Sigmoid colon (tissue), 7 donors: ENCODE results near the gene EWSR1. TPM values are rescaled to one million over a fixed set of nuclear protein-coding genes. Genes with fewer than 3 reads are reported as not detected.

Experiments used
- DNase-seq: peaks from one replicate; pipeline ENCODE4 v3.0.0-alpha.2; 2019
- H3K27ac ChIP-seq, 4 donors: fragments of 200-600 bp; sonication (generic); one replicate each; pipeline ENCODE4 v1.5.1; 2016 to 2019; ENCODE audit warnings: mild to moderate bottlenecking in 1 of 4
- H3K27me3 ChIP-seq, 3 donors: fragments of 200-600 bp; sonication (generic); one replicate each; pipeline ENCODE4 v1.5.1; 2019; ENCODE audit warnings: mild to moderate bottlenecking in 1 of 3
- H3K36me3 ChIP-seq, 4 donors: fragments of 200-600 bp; sonication (generic); one replicate each; pipeline ENCODE4 v1.5.1; 2016 to 2019
- H3K4me1 ChIP-seq, 4 donors: fragments of 200-600 bp; sonication (generic); one replicate each; pipeline ENCODE4 v1.5.1; 2017 to 2019
- H3K4me3 ChIP-seq, 4 donors: fragments of 200-600 bp; sonication (generic); one replicate each; pipeline ENCODE4 v1.5.1; 2017 to 2019; ENCODE audit warnings: mild to moderate bottlenecking in 2 of 4, moderate library complexity in 1 of 4
- H3K9me3 ChIP-seq, 4 donors: fragments of 200-600 bp in 3 of 4; sonication (generic) in 3 of 4; one replicate each; pipeline versions ENCODE4 v1.5.1 to v1.6.1; 2013 to 2019
- EP300 ChIP-seq, 4 donors: sonication (generic); formaldehyde crosslinking; IDR thresholded peaks; one replicate each; pipeline ENCODE4 v1.6.1; 2017; ENCODE audit warnings: antibody characterized with exemption in 4 of 4
- POLR2A ChIP-seq, 2 donors: fragments of 450-650 bp; IDR thresholded peaks; one replicate each; pipeline ENCODE4 v1.6.1; 2016; ENCODE audit warnings: antibody characterized with exemption in 2 of 2, mild to moderate bottlenecking in 2 of 2, moderate library complexity in 2 of 2
- POLR2AphosphoS5 ChIP-seq, 4 donors: sonication (generic); formaldehyde crosslinking; IDR thresholded peaks; one replicate each; pipeline ENCODE4 v1.6.1; 2017; ENCODE audit warnings: antibody characterized with exemption in 4 of 4
- WGBS, 2 donors: extraction: QIAGEN DNeasy Blood & Tissue Kit; methylation state at CpG; one replicate each; pipeline ENCODE4 v1.1.7; 2013; 5-methylcytosine and 5-hydroxymethylcytosine counted together
- intact Hi-C: fragments of 100-400 bp; cut with DNase I; formaldehyde crosslinking; loops from one replicate; pipeline ENCODE4 v1.15.1; 2023
- polyA plus RNA-seq, 3 donors: library from polyadenylated mRNA; stranded (reverse); fragments of 200-250 nt; gene quantifications; one replicate each; pipeline ENCODE4 v1.2.3, GENCODE V29; 2013
- total RNA-seq, 4 donors: library from RNA; depleted of rRNA; stranded (reverse); fragments of >200 nt; gene quantifications; one replicate each; pipeline ENCODE4 v1.1.0, GENCODE V29; 2016
- TF ChIP-seq, protein P1 (sequence below), 4 experiments: fragments of 450-650 bp in 3 of 4; fragments of 200-600 bp in 1 of 4; IDR thresholded peaks; one replicate each; pipeline ENCODE4 v1.5.1; 2016 to 2019; ENCODE audit warnings: antibody characterized with exemption in 4 of 4, mild to moderate bottlenecking in 3 of 4, moderate library complexity in 2 of 4
- donor health status: healthy with polysubstance abuse.
- donor health status: Bipolar disorder and iron deficiency.
- donor health status: healthy.

EWSR1 gene
- total and polyA plus RNA-seq, 7 donors, result 81.4 to 233 (median 174) TPM

DNA sequence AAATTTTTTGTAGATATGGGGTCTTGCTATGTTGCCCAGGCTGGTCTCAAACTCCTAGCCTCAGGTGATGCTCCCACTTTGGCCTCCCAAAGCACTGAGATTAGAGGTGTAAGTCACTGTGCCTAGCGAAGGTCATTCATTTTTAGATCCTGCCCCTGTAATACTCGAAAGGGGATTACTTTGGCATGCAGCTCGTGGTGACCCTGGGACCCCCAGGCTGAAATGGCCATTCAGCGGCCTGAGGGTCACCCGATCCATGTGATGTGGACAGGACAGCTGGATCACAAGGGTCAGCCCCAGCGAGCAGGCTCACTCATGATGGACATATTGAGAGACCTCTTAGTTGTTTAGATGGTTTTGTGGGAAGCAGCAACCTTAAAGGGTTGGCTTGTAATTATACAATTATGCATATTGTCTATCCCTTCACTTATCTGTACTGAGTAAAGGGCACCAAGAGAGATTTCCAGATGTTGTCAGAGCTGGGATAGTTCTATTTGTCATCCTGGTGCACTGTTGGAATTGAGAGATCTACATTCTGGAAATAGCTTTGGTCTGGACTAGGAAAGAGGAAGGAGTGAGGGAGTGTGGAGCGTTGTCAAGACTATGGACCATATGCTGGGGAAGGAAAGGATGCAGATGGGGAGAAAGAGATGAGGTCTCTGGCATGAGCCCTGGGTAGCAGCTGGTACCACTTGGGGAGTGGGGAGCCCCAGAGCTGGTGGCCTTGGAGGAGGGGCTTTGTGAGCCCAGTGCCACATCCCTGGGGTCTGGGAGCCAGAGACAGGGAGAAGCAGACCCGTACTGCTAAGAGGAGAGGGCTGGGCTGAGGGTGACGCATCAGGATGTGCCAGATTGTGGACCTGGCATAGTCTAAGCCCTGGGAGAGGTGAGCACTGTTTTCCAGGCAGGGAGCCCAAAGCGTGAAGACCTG, 15.8 kb upstream of the EWSR1 start:
- Histone ChIP-seq H3K27ac (no peak overlapping the region), H3K4me3 (no peak overlapping the region), H3K9me3 (no peaks in the 10 kb centered on the region), H3K27me3 (no peaks in the 10 kb centered on the region), H3K4me1 (no peaks in the 10 kb centered on the region), H3K36me3 (no peaks in the 10 kb centered on the region)
- 90 to 93% methylated on average over 10 of the region's 10 CpGs for WGBS, 2 donors
- no peak for DNase-seq
- intact Hi-C loops, result no loop called here
- no peak for TF ChIP-seq EP300 (IDR thresholded peaks at IDR 0.05)
- TF ChIP-seq, protein P1, sequence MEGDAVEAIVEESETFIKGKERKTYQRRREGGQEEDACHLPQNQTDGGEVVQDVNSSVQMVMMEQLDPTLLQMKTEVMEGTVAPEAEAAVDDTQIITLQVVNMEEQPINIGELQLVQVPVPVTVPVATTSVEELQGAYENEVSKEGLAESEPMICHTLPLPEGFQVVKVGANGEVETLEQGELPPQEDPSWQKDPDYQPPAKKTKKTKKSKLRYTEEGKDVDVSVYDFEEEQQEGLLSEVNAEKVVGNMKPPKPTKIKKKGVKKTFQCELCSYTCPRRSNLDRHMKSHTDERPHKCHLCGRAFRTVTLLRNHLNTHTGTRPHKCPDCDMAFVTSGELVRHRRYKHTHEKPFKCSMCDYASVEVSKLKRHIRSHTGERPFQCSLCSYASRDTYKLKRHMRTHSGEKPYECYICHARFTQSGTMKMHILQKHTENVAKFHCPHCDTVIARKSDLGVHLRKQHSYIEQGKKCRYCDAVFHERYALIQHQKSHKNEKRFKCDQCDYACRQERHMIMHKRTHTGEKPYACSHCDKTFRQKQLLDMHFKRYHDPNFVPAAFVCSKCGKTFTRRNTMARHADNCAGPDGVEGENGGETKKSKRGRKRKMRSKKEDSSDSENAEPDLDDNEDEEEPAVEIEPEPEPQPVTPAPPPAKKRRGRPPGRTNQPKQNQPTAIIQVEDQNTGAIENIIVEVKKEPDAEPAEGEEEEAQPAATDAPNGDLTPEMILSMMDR (IDR thresholded peaks at IDR 0.05), result no peak
- no peak for TF ChIP-seq POLR2A (IDR thresholded peaks at IDR 0.05)
- no peak for TF ChIP-seq POLR2AphosphoS5 (IDR thresholded peaks at IDR 0.05)

DNA sequence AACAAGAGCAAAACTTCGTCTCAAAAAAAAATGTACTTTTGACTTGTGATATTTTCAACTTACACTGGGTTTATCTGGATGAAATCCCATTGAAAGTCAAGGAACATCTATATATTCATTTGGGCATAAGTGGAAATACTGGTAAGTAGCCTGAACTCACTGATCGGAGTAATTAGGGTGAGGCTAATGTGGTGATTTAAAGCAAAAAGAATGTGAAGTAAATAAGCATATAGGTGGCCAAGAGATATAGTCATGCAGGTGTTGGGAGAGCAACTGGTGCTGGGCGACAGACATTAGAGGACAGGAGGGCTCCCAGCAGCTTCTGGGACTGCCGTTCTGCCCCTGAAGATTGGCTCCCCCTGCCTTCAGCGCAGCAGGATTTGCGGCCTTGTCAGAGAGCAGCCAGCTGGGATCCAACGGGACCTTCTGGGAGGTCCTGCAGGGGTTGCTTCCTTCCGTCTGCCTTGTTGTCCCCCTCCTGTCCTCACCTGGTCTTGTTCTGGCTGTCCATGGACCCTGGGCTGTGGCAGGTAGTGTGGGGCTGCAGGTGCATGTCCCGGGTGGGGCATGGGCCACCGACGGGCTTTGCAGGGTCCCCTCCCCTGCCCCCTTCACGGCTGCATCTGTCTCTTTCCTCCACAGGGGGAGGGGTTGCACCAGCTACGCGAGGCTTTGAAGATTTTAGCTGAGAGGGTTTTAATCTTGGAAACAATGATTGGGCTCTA, 14.3 kb upstream of the EWSR1 start:
- intact Hi-C loops, result no loop called here

DNA sequence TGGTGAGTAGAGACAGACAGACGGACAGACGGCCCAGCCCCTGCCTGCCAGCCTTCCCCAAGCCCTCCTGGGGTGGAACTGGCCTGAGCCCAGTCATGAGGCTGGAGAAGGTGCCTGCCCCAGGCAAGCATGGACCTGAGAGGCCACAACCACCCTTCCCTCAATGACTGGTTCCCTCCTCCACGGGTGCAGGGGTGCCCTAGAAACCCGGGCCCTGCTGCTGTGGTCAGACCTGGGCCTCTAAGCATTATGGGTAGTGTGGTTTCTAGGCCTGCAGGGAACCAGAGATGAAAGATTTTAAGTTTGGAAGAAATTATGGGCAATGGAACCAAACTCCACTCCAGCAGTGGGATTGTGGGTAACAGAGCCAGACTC, 13.8 kb upstream of the EWSR1 start:
- no peaks in the 10 kb centered on the region for H3K27me3 ChIP-seq
- DNase-seq, result no peak
- 56 to 71% methylated on average over 4 of the region's 4 CpGs for WGBS, 2 donors
- TF ChIP-seq, protein P1 (IDR thresholded peaks at IDR 0.05), result no peak
- TF ChIP-seq EP300 (IDR thresholded peaks at IDR 0.05) (no peak), POLR2A (IDR thresholded peaks at IDR 0.05) (no peak), POLR2AphosphoS5 (IDR thresholded peaks at IDR 0.05) (no peak)
- no peaks in the 10 kb centered on the region for H3K36me3 ChIP-seq
- H3K9me3 ChIP-seq, result no peaks in the 10 kb centered on the region
- no peak overlapping the region for H3K4me3 ChIP-seq
- intact Hi-C loops, result no loop called here
- no peaks in the 10 kb centered on the region for H3K4me1 ChIP-seq
- H3K27ac ChIP-seq, result no peak overlapping the region

More for the DNA sequence above, 14.3 kb upstream of the EWSR1 start:
- WGBS, 2 donors, result 81 to 83% methylated on average over 14 of the region's 14 CpGs
- Histone ChIP-seq H3K27ac (no peak overlapping the region), H3K36me3 (no peaks in the 10 kb centered on the region), H3K4me1 (no peaks in the 10 kb centered on the region), H3K9me3 (no peaks in the 10 kb centered on the region), H3K27me3 (no peaks in the 10 kb centered on the region), H3K4me3 (no peak overlapping the region)
- DNase-seq, result no peak
- no peak for TF ChIP-seq POLR2A (IDR thresholded peaks at IDR 0.05)
- TF ChIP-seq, protein P1 (IDR thresholded peaks at IDR 0.05), result no peak

DNA sequence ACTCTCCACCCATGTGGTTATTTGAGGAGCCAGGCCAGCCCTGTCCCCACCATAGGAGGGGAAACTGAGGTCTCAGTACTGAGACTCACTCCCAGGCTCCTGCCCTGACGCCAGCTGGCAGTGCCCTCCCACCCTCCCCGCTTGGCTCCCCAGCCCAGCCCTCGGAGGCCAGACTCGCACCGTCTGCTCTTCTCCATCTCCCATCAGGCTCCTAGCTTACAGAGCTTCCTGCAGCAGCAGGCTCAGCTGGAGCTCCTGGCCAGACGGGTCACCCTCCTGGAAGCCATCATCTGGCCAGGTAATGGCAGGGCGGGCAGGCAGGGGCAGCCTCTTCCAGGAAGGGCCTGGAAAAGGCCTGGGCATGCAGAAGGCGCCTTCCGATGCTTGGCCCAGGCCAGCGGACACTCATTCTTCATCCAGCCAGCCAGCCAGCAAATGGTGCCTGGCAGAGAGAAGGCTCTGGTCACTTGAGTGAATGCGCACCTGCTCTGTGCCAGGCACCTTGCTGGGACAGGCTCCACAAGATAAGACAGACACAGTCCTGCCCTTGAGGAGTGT, 12.9 kb upstream of the EWSR1 start:
- DNase-seq, result no peak
- H3K36me3 ChIP-seq, result peaks cover 0 to 7% (median 0%) of the 10 kb centered on the region in 4 donors
- WGBS, 2 donors, result 96% methylated on average over 11 of the region's 11 CpGs

More for the DNA sequence above, 12.9 kb upstream of the EWSR1 start:
- TF ChIP-seq POLR2AphosphoS5 (IDR thresholded peaks at IDR 0.05), result no peak
- no peak for TF ChIP-seq POLR2A (IDR thresholded peaks at IDR 0.05)
- TF ChIP-seq EP300 (IDR thresholded peaks at IDR 0.05), result no peak
- intact Hi-C loops, result no loop called here
- no peaks in the 10 kb centered on the region for H3K4me1 ChIP-seq
- no peaks in the 10 kb centered on the region for H3K9me3 ChIP-seq
- H3K27me3 ChIP-seq, result no peaks in the 10 kb centered on the region
- no peak overlapping the region for H3K27ac ChIP-seq
- no peak overlapping the region for H3K4me3 ChIP-seq
